GM18519 (cell line): ENCODE results near the gene ATP8B1.
"Not testable (repeated sequence)": the region's sequence is repeated elsewhere in the genome, so short reads cannot be mapped to it uniquely, and the experiment has no call there.

Source experiments
- ATAC-seq: cut with Tn5 transposase; IDR thresholded peaks from one replicate; pipeline ENCODE4 v1.9.1; 2021; ENCODE audit warnings: mild to moderate bottlenecking, moderate library complexity; ENCODE audit not compliant: unreplicated experiment, low FRiP score

The ATP8B1 gene

GRCh38 chr18:57683470-57683869 is 119.6 kb downstream of the ATP8B1 start:
- no peak for ATAC-seq

GRCh38 chr18:57677262-57678211 is 125.6 kb downstream of the ATP8B1 start:
- no peak for ATAC-seq

- ATAC-seq, result no peak
These were observed 128.2 kb downstream of the ATP8B1 start for GRCh38 chr18:57674891-57675290.

GRCh38 chr18:57670046-57670445 is 133.1 kb downstream of the ATP8B1 start:
- no peak for ATAC-seq

GRCh38 chr18:57668021-57668420 is 135.1 kb downstream of the ATP8B1 start:
- ATAC-seq, result no peak

- no peak for ATAC-seq
These were observed 136.2 kb downstream of the ATP8B1 start for GRCh38 chr18:57666818-57667497.

GRCh38 chr18:57664568-57665165 is 138.4 kb downstream of the ATP8B1 start:
- ATAC-seq, result no peak

- no peak for ATAC-seq
These were observed 142.2 kb downstream of the ATP8B1 start for GRCh38 chr18:57660961-57661360.

- no peak for ATAC-seq
These were observed 143.5 kb downstream of the ATP8B1 start for GRCh38 chr18:57659460-57660102.

GRCh38 chr18:57657542-57657941 is 145.6 kb downstream of the ATP8B1 start:
- ATAC-seq, result no peak

- no peak for ATAC-seq
These were observed 147.4 kb downstream of the ATP8B1 start for GRCh38 chr18:57655740-57656139.

- no peak for ATAC-seq
These were observed 151.2 kb downstream of the ATP8B1 start for GRCh38 chr18:57651914-57652313.

- no peak for ATAC-seq
These were observed 153.3 kb downstream of the ATP8B1 start for GRCh38 chr18:57649556-57650500.

- ATAC-seq, result no peak
These were observed 154.7 kb downstream of the ATP8B1 start for GRCh38 chr18:57648414-57648813.

- ATAC-seq, result no peak
These were observed 158.6 kb downstream of the ATP8B1 start for GRCh38 chr18:57644540-57644939.

GRCh38 chr18:57643726-57644125 is 159.4 kb downstream of the ATP8B1 start:
- not testable (repeated sequence) for ATAC-seq

GRCh38 chr18:57642462-57642861 is 160.7 kb downstream of the ATP8B1 start:
- ATAC-seq, result not testable (repeated sequence)

GRCh38 chr18:57640749-57641148 is 162.4 kb downstream of the ATP8B1 start:
- ATAC-seq, result no peak

GRCh38 chr18:57640236-57640635 is 162.9 kb downstream of the ATP8B1 start:
- ATAC-seq, result no peak
